Stimulated activated CD8-positive, alpha-beta memory T cell treated with anti-CD3 and anti-CD28 coated beads, Interleukin-7, amount 100 ng/mL, for 48 hours (primary cell): ENCODE data around the gene DAAM1.

Experiments used
- DNase-seq, 2 donors: peaks; one replicate each; pipeline ENCODE4 v3.0.0-alpha.2; 2020; ENCODE audit warnings: low read depth in 1 of 2; ENCODE audit errors: extremely low read depth in 1 of 2

Gene DAAM1

GRCh38 chr14:59311723-59312122 lies 123.3 kb downstream of the DAAM1 start:
- DNase-seq = no peak

GRCh38 chr14:59313144-59313651 lies 124.7 kb downstream of the DAAM1 start:
- DNase-seq = no peak

- DNase-seq = no peak
Measured at GRCh38 chr14:59313658-59314608, 125.5 kb downstream of the DAAM1 start.

GRCh38 chr14:59314953-59315599 lies 126.6 kb downstream of the DAAM1 start:
- DNase-seq = no peak

GRCh38 chr14:59316151-59316830 lies 127.8 kb downstream of the DAAM1 start:
- DNase-seq = no peak

GRCh38 chr14:59317346-59317745 lies 128.9 kb downstream of the DAAM1 start:
- DNase-seq = no peak

- no peak for DNase-seq
Measured at GRCh38 chr14:59317798-59318505, 129.5 kb downstream of the DAAM1 start.

- DNase-seq = no peak
Measured at GRCh38 chr14:59318908-59319307, 130.4 kb downstream of the DAAM1 start.

- DNase-seq = no peak
Measured at GRCh38 chr14:59320361-59320760, 131.9 kb downstream of the DAAM1 start.

GRCh38 chr14:59320763-59321625 lies 132.5 kb downstream of the DAAM1 start:
- DNase-seq = no peak

GRCh38 chr14:59321626-59321949 lies 133.1 kb downstream of the DAAM1 start:
- no peak for DNase-seq

- DNase-seq = no peak
Measured at GRCh38 chr14:59325906-59326305, 137.4 kb downstream of the DAAM1 start.

GRCh38 chr14:59328454-59328853 lies 140.0 kb downstream of the DAAM1 start:
- no peak for DNase-seq

- DNase-seq = no peak
Measured at GRCh38 chr14:59330455-59330854, 142.0 kb downstream of the DAAM1 start.

- DNase-seq = no peak
Measured at GRCh38 chr14:59331217-59331616, 142.8 kb downstream of the DAAM1 start.

- DNase-seq = no peak
Measured at GRCh38 chr14:59332727-59333126, 144.3 kb downstream of the DAAM1 start.

- DNase-seq = no peak
Measured at GRCh38 chr14:59333235-59333634, 144.8 kb downstream of the DAAM1 start.

- DNase-seq = no peak
Measured at GRCh38 chr14:59333668-59334067, 145.2 kb downstream of the DAAM1 start.

- no peak for DNase-seq
Measured at GRCh38 chr14:59334253-59334652, 145.8 kb downstream of the DAAM1 start.

- DNase-seq = no peak
Measured at GRCh38 chr14:59336098-59336497, 147.6 kb downstream of the DAAM1 start.
